Activated CD4-positive, alpha-beta memory T cell treated with anti-CD3 and anti-CD28 coated beads, Interleukin-2, amount 10 ng/mL, durations not matched to agents 7 days and 5 days (primary cell): ENCODE results near the gene SLC39A9. TPM values are rescaled to one million over a fixed set of nuclear protein-coding genes. Genes with fewer than 3 reads are reported as not detected.

Source experiments
- CTCF ChIA-PET: fragments of 350-600 bp; sonication (Branson Sonifier 250); formaldehyde crosslinking; loops from one replicate; lab custom pipeline; 2021; ENCODE audit warnings: antibody characterized with exemption, inconsistent platforms; lab: Charles Lee
- POLR2A ChIA-PET: fragments of 350-600 bp; sonication (Branson Sonifier 250); formaldehyde crosslinking; loops from one replicate; lab custom pipeline; 2021; ENCODE audit warnings: antibody characterized with exemption; lab: Charles Lee
- DNase-seq: peaks from one replicate; pipeline ENCODE4 v3.0.0-alpha.2; 2020
- H3K27ac Mint-ChIP-seq: one replicate; pipeline ENCODE4 v1.8.0; 2021; ENCODE audit warnings: mild to moderate bottlenecking, mixed read lengths
- H3K27me3 Mint-ChIP-seq: one replicate; pipeline ENCODE4 v1.8.0; 2021; ENCODE audit warnings: mixed read lengths
- H3K36me3 Mint-ChIP-seq: one replicate; pipeline ENCODE4 v1.8.0; 2021; ENCODE audit warnings: low read depth, mixed read lengths
- H3K4me1 Mint-ChIP-seq: one replicate; pipeline ENCODE4 v1.8.0; 2021; ENCODE audit warnings: mixed read lengths
- H3K4me3 Mint-ChIP-seq: one replicate; pipeline ENCODE4 v1.8.0; 2021; ENCODE audit warnings: mild to moderate bottlenecking, mixed read lengths
- H3K9me3 Mint-ChIP-seq: one replicate; pipeline ENCODE4 v1.8.0; 2021; ENCODE audit warnings: mixed read lengths
- total RNA-seq, 2 experiments: library from RNA; stranded (reverse); gene quantifications; one replicate each; pipeline ENCODE4 v1.2.3, GENCODE V29; 2021

The SLC39A9 gene
- total RNA-seq = 10 to 100 TPM; 46.1 to 47.2 TPM

- peak; percentile 95 for DNase-seq
- POLR2A ChIA-PET = interaction anchor here (0.6 to 4.1 kb wide), 26 partner anchors 10 to 1582 kb away, joined by 3 to 35 read pairs (median 5); partner anchors contain the start of genes COX16, DCAF5, MAP3K9 and SRSF5
- CTCF ChIA-PET = interaction anchor here (0.9 to 2.3 kb wide), 6 partner anchors 13 to 429 kb away, joined by 3 to 11 read pairs (median 4); no protein-coding TSS in a partner anchor
- Mint-ChIP-seq H3K27ac (peak within 1 kb of the TSS; percentile 93), H3K4me3 (peak within 1 kb of the TSS; percentile 92), H3K27me3 (no peaks in the 10 kb centered on the region), H3K4me1 (peaks cover 67% of the 10 kb centered on the region), H3K9me3 (no peaks in the 10 kb centered on the region), H3K36me3 (peaks cover 52% of the 10 kb centered on the region)
Observed at GRCh38 chr14:69398053-69398817, at the start of gene SLC39A9, which contains the start of gene ERH. SLC39A9 (plus strand) TSS chr14:69398692; CDS start chr14:69399370, 678 bp downstream. ERH (minus strand) TSS chr14:69398299; CDS start chr14:69398233, 66 bp downstream.

GRCh38 chr14:69349091-69349777 lies 49.3 kb upstream of the SLC39A9 start:
- ChIA-PET CTCF (no interaction called here), POLR2A (no interaction called here)
- no peaks in the 10 kb centered on the region for H3K36me3 Mint-ChIP-seq
- no peaks in the 10 kb centered on the region for H3K9me3 Mint-ChIP-seq
- no peak overlapping the region for H3K27ac Mint-ChIP-seq
- H3K4me3 Mint-ChIP-seq = no peak overlapping the region
- peaks cover 7% of the 10 kb centered on the region for H3K4me1 Mint-ChIP-seq
- DNase-seq = no peak
- H3K27me3 Mint-ChIP-seq = peaks cover 6% of the 10 kb centered on the region

- Mint-ChIP-seq H3K36me3 (no peaks in the 10 kb centered on the region), H3K9me3 (no peaks in the 10 kb centered on the region), H3K27ac (no peak overlapping the region), H3K4me1 (peaks cover 20% of the 10 kb centered on the region), H3K27me3 (peaks cover 2% of the 10 kb centered on the region), H3K4me3 (no peak overlapping the region)
- no peak for DNase-seq
- ChIA-PET CTCF (no interaction called here), POLR2A (no interaction called here)
Observed at GRCh38 chr14:69350892-69351291, 47.6 kb upstream of the SLC39A9 start.

- no peak for DNase-seq
- ChIA-PET POLR2A (no interaction called here), CTCF (no interaction called here)
- Mint-ChIP-seq H3K9me3 (no peaks in the 10 kb centered on the region), H3K27me3 (peaks cover 2% of the 10 kb centered on the region), H3K27ac (no peak overlapping the region), H3K36me3 (no peaks in the 10 kb centered on the region), H3K4me3 (no peak overlapping the region), H3K4me1 (peaks cover 20% of the 10 kb centered on the region)
Observed at GRCh38 chr14:69351385-69351784, 47.1 kb upstream of the SLC39A9 start.

GRCh38 chr14:69351911-69352310 lies 46.6 kb upstream of the SLC39A9 start:
- ChIA-PET POLR2A (no interaction called here), CTCF (no interaction called here)
- Mint-ChIP-seq H3K9me3 (no peaks in the 10 kb centered on the region), H3K36me3 (no peaks in the 10 kb centered on the region), H3K27ac (no peak overlapping the region), H3K4me3 (no peak overlapping the region), H3K27me3 (peaks cover 2% of the 10 kb centered on the region), H3K4me1 (peaks cover 20% of the 10 kb centered on the region)
- DNase-seq = no peak

- Mint-ChIP-seq H3K36me3 (no peaks in the 10 kb centered on the region), H3K9me3 (no peaks in the 10 kb centered on the region), H3K4me3 (no peak overlapping the region), H3K27me3 (no peaks in the 10 kb centered on the region), H3K4me1 (peaks cover 20% of the 10 kb centered on the region), H3K27ac (no peak overlapping the region)
- CTCF ChIA-PET = no interaction called here
- POLR2A ChIA-PET = no interaction called here
- no peak for DNase-seq
Observed at GRCh38 chr14:69353168-69353567, 45.3 kb upstream of the SLC39A9 start.

GRCh38 chr14:69354383-69355153 lies 43.9 kb upstream of the SLC39A9 start:
- Mint-ChIP-seq H3K36me3 (no peaks in the 10 kb centered on the region), H3K4me3 (peak overlapping the region; percentile 55), H3K4me1 (peaks cover 26% of the 10 kb centered on the region), H3K27ac (peak overlapping the region; percentile 76), H3K9me3 (no peaks in the 10 kb centered on the region), H3K27me3 (no peaks in the 10 kb centered on the region)
- peak; percentile 76 for DNase-seq
- ChIA-PET POLR2A (interaction anchor here (0.7 to 2.0 kb wide), 3 partner anchors 13 to 412 kb away, joined by 3 to 19 read pairs (median 3); partner anchors contain the start of genes ERH, SLC39A9 and SRSF5), CTCF (interaction anchor here (0.7 to 1.3 kb wide), 3 partner anchors 13 to 43 kb away, joined by 3 to 4 read pairs (median 3); partner anchors contain the start of genes ERH and SLC39A9)

GRCh38 chr14:69355154-69355597 lies 43.3 kb upstream of the SLC39A9 start:
- Mint-ChIP-seq H3K36me3 (no peaks in the 10 kb centered on the region), H3K27me3 (no peaks in the 10 kb centered on the region), H3K4me1 (peaks cover 26% of the 10 kb centered on the region), H3K9me3 (no peaks in the 10 kb centered on the region), H3K27ac (peak overlapping the region; percentile 76), H3K4me3 (no peak overlapping the region)
- CTCF ChIA-PET = interaction anchor here (1.3 kb wide), 1 partner anchor 14 kb away, joined by 3 read pairs; no protein-coding TSS in a partner anchor
- DNase-seq = no peak
- POLR2A ChIA-PET = interaction anchor here (0.7 to 2.0 kb wide), 3 partner anchors 12 to 411 kb away, joined by 3 to 19 read pairs (median 3); partner anchors contain the start of genes ERH, SLC39A9 and SRSF5

- CTCF ChIA-PET = interaction anchor here (0.6 kb wide), 1 partner anchor 148 kb away, joined by 3 read pairs; no protein-coding TSS in a partner anchor
- POLR2A ChIA-PET = no interaction called here
- no peak overlapping the region for H3K27ac Mint-ChIP-seq
Observed at GRCh38 chr14:69355607-69356281, 42.7 kb upstream of the SLC39A9 start.

GRCh38 chr14:69356903-69357543 lies 41.5 kb upstream of the SLC39A9 start:
- H3K9me3 Mint-ChIP-seq = no peaks in the 10 kb centered on the region
- no peak overlapping the region for H3K27ac Mint-ChIP-seq
- H3K4me3 Mint-ChIP-seq = no peak overlapping the region
- H3K36me3 Mint-ChIP-seq = no peaks in the 10 kb centered on the region
- DNase-seq = no peak
- POLR2A ChIA-PET = interaction anchor here (1.1 to 1.7 kb wide), 3 partner anchors 10 to 19 kb away, joined by 3 to 4 read pairs (median 3); no protein-coding TSS in a partner anchor
- peaks cover 24% of the 10 kb centered on the region for H3K4me1 Mint-ChIP-seq
- H3K27me3 Mint-ChIP-seq = no peaks in the 10 kb centered on the region
- CTCF ChIA-PET = no interaction called here

More at GRCh38 chr14:69355607-69356281, 42.7 kb upstream of the SLC39A9 start:
- Mint-ChIP-seq H3K4me1 (peaks cover 26% of the 10 kb centered on the region), H3K27me3 (no peaks in the 10 kb centered on the region), H3K9me3 (no peaks in the 10 kb centered on the region), H3K36me3 (no peaks in the 10 kb centered on the region), H3K4me3 (no peak overlapping the region)
- no peak for DNase-seq

- ChIA-PET POLR2A (interaction anchor here (0.6 to 1.7 kb wide), 5 partner anchors 9 to 410 kb away, joined by 3 to 4 read pairs (median 3); no protein-coding TSS in a partner anchor), CTCF (no interaction called here)
- Mint-ChIP-seq H3K9me3 (no peaks in the 10 kb centered on the region), H3K27me3 (no peaks in the 10 kb centered on the region), H3K4me1 (peaks cover 24% of the 10 kb centered on the region), H3K4me3 (no peak overlapping the region), H3K27ac (no peak overlapping the region), H3K36me3 (no peaks in the 10 kb centered on the region)
- DNase-seq = no peak
Observed at GRCh38 chr14:69357544-69358200, 40.8 kb upstream of the SLC39A9 start.
